NCI-H345 treated with DMSO at 0.1 percent for 48 hours (cell line): ENCODE data around the gene GIMD1.
"Not testable (repeated sequence)": the region's sequence is repeated elsewhere in the genome, so short reads cannot be mapped to it uniquely, and the experiment has no call there.

Experiments
- DNase-seq: peaks from one replicate; lab custom pipeline; 2025; ENCODE audit not compliant: unreplicated experiment; lab: John Stamatoyannopoulos, UW

GIMD1 gene

GRCh38 chr4:106353786-106354185 lies 14.8 kb downstream of the GIMD1 start:
- DNase-seq: no peak

GRCh38 chr4:106351016-106351415 lies 17.6 kb downstream of the GIMD1 start:
- no peak for DNase-seq

- no peak for DNase-seq
Observed at GRCh38 chr4:106347167-106347566, 21.4 kb downstream of the GIMD1 start.

- no peak for DNase-seq
Observed at GRCh38 chr4:106344647-106344970, 24.0 kb downstream of the GIMD1 start.

- no peak for DNase-seq
Observed at GRCh38 chr4:106343865-106344646, 24.5 kb downstream of the GIMD1 start.

GRCh38 chr4:106340774-106341173 lies 27.8 kb downstream of the GIMD1 start:
- DNase-seq: no peak

GRCh38 chr4:106339431-106339830 lies 29.1 kb downstream of the GIMD1 start:
- no peak for DNase-seq

GRCh38 chr4:106338671-106339070 lies 29.9 kb downstream of the GIMD1 start:
- DNase-seq: no peak

- no peak for DNase-seq
Observed at GRCh38 chr4:106337916-106338315, 30.7 kb downstream of the GIMD1 start.

GRCh38 chr4:106336618-106337017 lies 32.0 kb downstream of the GIMD1 start:
- DNase-seq: no peak

GRCh38 chr4:106334741-106335470 lies 33.7 kb downstream of the GIMD1 start:
- DNase-seq: no peak

- no peak for DNase-seq
Observed at GRCh38 chr4:106333186-106333585, 35.4 kb downstream of the GIMD1 start.

- no peak for DNase-seq
Observed at GRCh38 chr4:106329041-106329618, 39.4 kb downstream of the GIMD1 start.

- no peak for DNase-seq
Observed at GRCh38 chr4:106325800-106326199, 42.8 kb downstream of the GIMD1 start.

- DNase-seq: no peak
Observed at GRCh38 chr4:106323119-106323518, 45.5 kb downstream of the GIMD1 start.

GRCh38 chr4:106321814-106322213 lies 46.8 kb downstream of the GIMD1 start:
- DNase-seq: not testable (repeated sequence)

- DNase-seq: not testable (repeated sequence)
Observed at GRCh38 chr4:106321168-106321567, 47.4 kb downstream of the GIMD1 start.

GRCh38 chr4:106320235-106320634 lies 48.3 kb downstream of the GIMD1 start:
- DNase-seq: no peak

GRCh38 chr4:106318511-106318910 lies 50.1 kb downstream of the GIMD1 start:
- DNase-seq: no peak

- DNase-seq: no peak
Observed at GRCh38 chr4:106317815-106318214, 50.8 kb downstream of the GIMD1 start.

- DNase-seq: no peak
Observed at GRCh38 chr4:106316773-106317409, 51.7 kb downstream of the GIMD1 start.
